T-helper 17 cell (primary cell): ENCODE measurements around the gene FAM98A. TPM values are rescaled to one million over a fixed set of nuclear protein-coding genes. Genes with fewer than 3 reads are reported as not detected.

Experiments used
- ATAC-seq: fragments of 150-1000 bp; cut with Tn5 transposase; 2 replicates; pipeline ENCODE4 v1.10.0; 2021; ENCODE audit warnings: mild to moderate bottlenecking, moderate library complexity
- DNase-seq, 3 donors: peaks; one replicate each; pipeline versions ENCODE4 v3.0.0 to v3.0.0-alpha.2; 2020 to 2021
- H3K9me3 ChIP-seq: one replicate; pipeline ENCODE4 v1.7.0; 2013; ENCODE audit warnings: low read length, mild to moderate bottlenecking; ENCODE audit not compliant: control insufficient read depth, poor library complexity, severe bottlenecking
- H3K27ac Mint-ChIP-seq: one replicate; pipeline ENCODE4 v1.8.0; 2022; ENCODE audit warnings: mild to moderate bottlenecking, moderate library complexity, mixed read lengths
- H3K27me3 Mint-ChIP-seq: one replicate; pipeline ENCODE4 v1.8.0; 2022; ENCODE audit warnings: mixed read lengths
- H3K36me3 Mint-ChIP-seq: one replicate; pipeline ENCODE4 v1.8.0; 2022; ENCODE audit warnings: low read depth, mixed read lengths
- H3K4me1 Mint-ChIP-seq: one replicate; pipeline ENCODE4 v1.8.0; 2022; ENCODE audit warnings: mild to moderate bottlenecking, mixed read lengths
- H3K4me3 Mint-ChIP-seq: one replicate; pipeline ENCODE4 v1.8.0; 2022; ENCODE audit warnings: mild to moderate bottlenecking, moderate library complexity, mixed read lengths
- total RNA-seq, 4 donors: library from RNA in 2 of 4; stranded (reverse) in 2 of 4; gene quantifications; one replicate each; pipeline ENCODE4 v1.2.3 and lab custom pipeline; 2022 to 2026

The FAM98A gene
- total RNA-seq, 2 donors from 2014 or later = 22.2 to 24.2 TPM

GRCh38 chr2:33583194-33583938 is 15.7 kb downstream of the FAM98A start:
- H3K27ac Mint-ChIP-seq = no peak overlapping the region
- ATAC-seq (peak; percentile 65), DNase-seq (peak in 1 of 3 donors; percentile 9)
- peaks cover 11% of the 10 kb centered on the region for H3K36me3 Mint-ChIP-seq
- H3K4me1 Mint-ChIP-seq = peaks cover 14% of the 10 kb centered on the region
- no peaks in the 10 kb centered on the region for H3K9me3 ChIP-seq
- no peaks in the 10 kb centered on the region for H3K27me3 Mint-ChIP-seq
- H3K4me3 Mint-ChIP-seq = no peak overlapping the region

GRCh38 chr2:33581872-33582271 is 17.2 kb downstream of the FAM98A start:
- Mint-ChIP-seq H3K27ac (peak overlapping the region; percentile 56), H3K4me3 (no peak overlapping the region), H3K27me3 (no peaks in the 10 kb centered on the region), H3K4me1 (peaks cover 12% of the 10 kb centered on the region), H3K36me3 (peaks cover 11% of the 10 kb centered on the region)
- H3K9me3 ChIP-seq = no peaks in the 10 kb centered on the region
- DNase-seq = no peak
- no peak for ATAC-seq

GRCh38 chr2:33579227-33579626 is 19.9 kb downstream of the FAM98A start:
- Mint-ChIP-seq H3K4me3 (no peak overlapping the region), H3K27me3 (no peaks in the 10 kb centered on the region), H3K4me1 (peaks cover 10% of the 10 kb centered on the region), H3K36me3 (peaks cover 6% of the 10 kb centered on the region), H3K27ac (no peak overlapping the region)
- ATAC-seq = no peak
- no peaks in the 10 kb centered on the region for H3K9me3 ChIP-seq
- DNase-seq = no peak

- ATAC-seq (no peak), DNase-seq (no peak)
- no peaks in the 10 kb centered on the region for H3K27me3 Mint-ChIP-seq
- no peak overlapping the region for H3K27ac Mint-ChIP-seq
- no peaks in the 10 kb centered on the region for H3K9me3 ChIP-seq
- no peak overlapping the region for H3K4me3 Mint-ChIP-seq
- peaks cover 6% of the 10 kb centered on the region for H3K36me3 Mint-ChIP-seq
- H3K4me1 Mint-ChIP-seq = peaks cover 10% of the 10 kb centered on the region
Observed at GRCh38 chr2:33577668-33578067, 21.4 kb downstream of the FAM98A start.

DNA sequence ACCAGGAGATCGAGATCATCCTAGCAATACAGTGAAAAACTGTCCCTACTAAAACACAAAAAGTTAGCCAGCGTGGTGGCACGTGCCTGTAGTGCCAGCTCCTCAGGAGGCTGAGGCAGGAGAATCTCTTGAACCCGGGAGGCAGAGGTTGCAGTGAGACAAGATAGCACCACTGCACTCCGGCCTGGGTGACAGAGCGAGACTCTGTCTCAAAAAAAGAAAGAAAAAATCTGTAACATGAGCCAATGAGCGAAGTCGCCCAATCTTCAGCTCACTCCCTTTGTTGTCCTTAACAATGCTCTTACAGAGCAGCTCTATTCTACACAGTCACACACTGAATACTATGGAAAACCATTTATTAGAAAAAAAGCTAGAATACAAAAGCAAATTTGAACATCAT is 22.0 kb downstream of the FAM98A start:
- no peak for ATAC-seq
- H3K27ac Mint-ChIP-seq = no peak overlapping the region
- H3K36me3 Mint-ChIP-seq = peaks cover 4% of the 10 kb centered on the region
- no peaks in the 10 kb centered on the region for H3K9me3 ChIP-seq
- peak overlapping the region; percentile 7 for H3K4me3 Mint-ChIP-seq
- no peaks in the 10 kb centered on the region for H3K27me3 Mint-ChIP-seq
- H3K4me1 Mint-ChIP-seq = peaks cover 8% of the 10 kb centered on the region
- no peak for DNase-seq

DNA sequence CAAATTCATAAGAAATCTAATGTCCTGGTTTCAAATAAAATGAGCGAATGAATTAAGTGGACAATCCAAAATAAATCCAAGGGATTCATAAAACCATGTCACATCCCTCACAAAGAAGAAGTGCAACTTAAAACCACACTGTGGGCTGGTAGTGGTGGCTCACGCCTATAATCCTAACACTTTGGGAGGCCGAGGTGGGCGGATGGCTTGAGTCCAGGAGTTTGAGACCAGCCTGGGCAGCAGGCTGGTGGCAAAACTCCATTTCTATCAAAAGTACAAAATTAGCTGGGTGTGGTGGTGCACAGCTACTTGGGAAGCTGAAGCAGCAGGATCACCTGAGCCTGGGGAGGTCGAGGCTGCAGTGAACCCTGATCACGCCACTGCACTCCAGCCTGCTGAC is 25.4 kb downstream of the FAM98A start:
- no peak overlapping the region for H3K27ac Mint-ChIP-seq
- no peak for ATAC-seq
- H3K4me3 Mint-ChIP-seq = no peak overlapping the region
- no peak for DNase-seq
- no peaks in the 10 kb centered on the region for H3K36me3 Mint-ChIP-seq
- H3K9me3 ChIP-seq = no peaks in the 10 kb centered on the region
- no peaks in the 10 kb centered on the region for H3K27me3 Mint-ChIP-seq
- no peaks in the 10 kb centered on the region for H3K4me1 Mint-ChIP-seq

DNA sequence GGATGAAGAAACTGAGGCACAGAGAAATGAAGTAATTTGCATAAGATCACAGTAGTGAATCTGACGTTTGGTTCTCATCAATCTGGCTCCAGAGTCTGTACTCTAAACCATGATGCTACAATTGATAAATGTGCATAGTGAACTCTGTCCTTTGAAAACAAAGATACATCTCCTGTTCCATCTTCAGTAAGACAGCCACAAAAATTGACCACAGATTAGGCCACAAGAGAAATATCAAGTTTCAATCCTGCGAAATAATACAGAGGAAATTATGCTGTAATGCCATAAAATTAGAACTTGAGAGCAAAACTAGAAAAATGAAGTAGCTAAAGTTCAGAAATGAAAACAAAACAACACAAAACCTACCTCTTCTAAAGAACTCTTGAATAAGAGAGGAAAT is 28.4 kb downstream of the FAM98A start:
- H3K36me3 Mint-ChIP-seq = peaks cover 4% of the 10 kb centered on the region
- ATAC-seq = no peak
- no peaks in the 10 kb centered on the region for H3K27me3 Mint-ChIP-seq
- DNase-seq = no peak
- H3K9me3 ChIP-seq = no peaks in the 10 kb centered on the region
- peaks cover 2% of the 10 kb centered on the region for H3K4me1 Mint-ChIP-seq
- H3K4me3 Mint-ChIP-seq = no peak overlapping the region
- H3K27ac Mint-ChIP-seq = no peak overlapping the region

- Mint-ChIP-seq H3K4me3 (no peak overlapping the region), H3K4me1 (peaks cover 13% of the 10 kb centered on the region), H3K27ac (no peak overlapping the region), H3K36me3 (peaks cover 4% of the 10 kb centered on the region), H3K27me3 (no peaks in the 10 kb centered on the region)
- DNase-seq = no peak
- H3K9me3 ChIP-seq = no peaks in the 10 kb centered on the region
- ATAC-seq = no peak
Observed at GRCh38 chr2:33561872-33562271, 37.2 kb downstream of the FAM98A start.

DNA sequence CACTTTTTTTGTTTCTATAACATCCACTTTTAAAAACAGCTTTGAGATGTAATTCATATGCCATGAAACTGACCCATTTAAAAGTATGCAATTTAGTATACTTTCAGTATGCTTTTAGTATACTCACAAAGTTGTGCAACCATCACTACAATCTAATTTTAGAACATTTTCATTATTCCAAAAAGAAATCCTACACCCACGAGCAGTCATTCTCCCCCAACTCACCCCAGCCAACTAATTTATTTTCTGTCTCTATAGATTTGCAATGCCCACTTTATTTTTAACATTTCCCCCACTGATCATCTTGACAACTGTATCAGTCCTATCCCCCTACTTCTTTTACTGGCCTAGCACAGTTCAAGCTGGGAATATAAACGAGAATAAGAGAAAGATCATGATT is 39.1 kb downstream of the FAM98A start:
- DNase-seq (no peak), ATAC-seq (no peak)
- Mint-ChIP-seq H3K4me1 (peaks cover 11% of the 10 kb centered on the region), H3K36me3 (peaks cover 2% of the 10 kb centered on the region), H3K27ac (no peak overlapping the region), H3K4me3 (no peak overlapping the region), H3K27me3 (no peaks in the 10 kb centered on the region)
- H3K9me3 ChIP-seq = no peaks in the 10 kb centered on the region

DNA sequence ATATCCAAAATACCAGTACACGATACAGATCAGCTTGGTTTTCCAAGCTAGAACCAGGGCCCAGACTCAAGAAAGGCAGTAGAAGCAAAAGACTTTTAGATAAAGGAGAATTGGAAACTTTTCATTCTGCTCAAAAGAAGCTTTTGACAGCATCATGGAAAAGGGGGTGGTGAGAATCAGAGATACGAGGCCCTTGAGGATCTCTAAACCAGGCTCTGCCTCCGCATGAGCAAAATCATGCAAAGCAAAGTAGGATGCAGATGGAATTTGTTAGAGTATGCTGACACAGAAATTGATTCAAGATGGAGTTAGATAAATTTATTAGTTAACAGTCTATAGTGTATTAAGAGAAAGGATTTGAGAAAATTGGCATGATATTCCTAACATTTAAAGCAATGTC is 39.8 kb downstream of the FAM98A start:
- peaks cover 2% of the 10 kb centered on the region for H3K36me3 Mint-ChIP-seq

DNA sequence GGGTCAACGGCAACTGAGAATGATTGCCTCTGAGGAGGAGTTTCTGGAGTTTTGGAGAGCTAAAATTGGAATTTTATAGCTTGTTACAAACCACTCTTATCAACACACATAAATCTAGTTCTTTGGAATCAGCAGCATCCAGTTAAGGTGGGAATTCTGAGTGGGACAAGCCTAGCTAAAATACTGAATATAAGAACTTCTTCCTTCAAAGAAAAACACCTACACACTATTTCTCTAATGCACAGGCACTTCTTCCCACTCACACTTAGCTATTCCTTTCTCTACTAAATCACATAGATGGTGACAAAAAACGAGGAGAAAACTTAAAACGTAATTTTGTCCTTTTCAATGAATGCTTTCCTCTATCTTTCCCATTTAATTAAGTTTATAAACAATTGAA is 43.4 kb downstream of the FAM98A start:
- peaks cover 13% of the 10 kb centered on the region for H3K4me1 Mint-ChIP-seq

More for the DNA sequence above, 39.8 kb downstream of the FAM98A start:
- peaks cover 11% of the 10 kb centered on the region for H3K4me1 Mint-ChIP-seq
- H3K27ac Mint-ChIP-seq = no peak overlapping the region
- ATAC-seq (no peak), DNase-seq (no peak)
- no peaks in the 10 kb centered on the region for H3K9me3 ChIP-seq
- no peak overlapping the region for H3K4me3 Mint-ChIP-seq
- no peaks in the 10 kb centered on the region for H3K27me3 Mint-ChIP-seq

GRCh38 chr2:33552758-33553461 is 46.2 kb downstream of the FAM98A start:
- no peaks in the 10 kb centered on the region for H3K27me3 Mint-ChIP-seq
- ATAC-seq = no peak

More for the DNA sequence above, 43.4 kb downstream of the FAM98A start:
- peaks cover 2% of the 10 kb centered on the region for H3K36me3 Mint-ChIP-seq
- H3K4me3 Mint-ChIP-seq = no peak overlapping the region
- H3K27ac Mint-ChIP-seq = no peak overlapping the region
- no peaks in the 10 kb centered on the region for H3K27me3 Mint-ChIP-seq
- ATAC-seq (no peak), DNase-seq (no peak)
- H3K9me3 ChIP-seq = no peaks in the 10 kb centered on the region

GRCh38 chr2:33550206-33550605 is 48.9 kb downstream of the FAM98A start:
- Mint-ChIP-seq H3K4me1 (peaks cover 2% of the 10 kb centered on the region), H3K27ac (no peak overlapping the region), H3K4me3 (no peak overlapping the region), H3K27me3 (no peaks in the 10 kb centered on the region), H3K36me3 (no peaks in the 10 kb centered on the region)
- H3K9me3 ChIP-seq = no peaks in the 10 kb centered on the region
- DNase-seq (no peak), ATAC-seq (no peak)

More at GRCh38 chr2:33552758-33553461, 46.2 kb downstream of the FAM98A start:
- H3K27ac Mint-ChIP-seq = no peak overlapping the region
- H3K9me3 ChIP-seq = no peaks in the 10 kb centered on the region
- no peaks in the 10 kb centered on the region for H3K36me3 Mint-ChIP-seq
- no peak overlapping the region for H3K4me3 Mint-ChIP-seq
- no peak for DNase-seq
- peaks cover 2% of the 10 kb centered on the region for H3K4me1 Mint-ChIP-seq

DNA sequence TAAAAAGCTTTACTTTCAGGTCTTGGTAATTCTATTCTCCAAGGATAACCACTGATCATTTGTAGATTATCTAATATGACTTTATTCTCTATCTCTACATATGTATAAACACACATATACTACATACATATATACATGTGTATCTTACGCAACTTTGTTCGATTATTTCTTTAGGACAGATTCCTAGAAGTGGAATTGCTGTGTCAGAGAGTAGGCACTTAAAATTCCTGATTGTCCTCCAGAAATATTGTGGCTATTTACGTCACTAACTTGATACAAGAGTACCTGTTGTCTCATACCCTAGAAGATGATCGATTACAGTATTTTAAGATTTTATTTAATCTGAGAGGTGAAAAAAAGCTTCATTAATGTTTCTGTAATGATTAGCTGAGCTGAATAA is 57.9 kb downstream of the FAM98A start:
- peaks cover 6% of the 10 kb centered on the region for H3K36me3 Mint-ChIP-seq
- H3K9me3 ChIP-seq = no peaks in the 10 kb centered on the region
- no peaks in the 10 kb centered on the region for H3K27me3 Mint-ChIP-seq
- H3K4me1 Mint-ChIP-seq = peaks cover 4% of the 10 kb centered on the region
- H3K27ac Mint-ChIP-seq = no peak overlapping the region
- no peak for DNase-seq
- no peak overlapping the region for H3K4me3 Mint-ChIP-seq
- ATAC-seq = no peak
